Heart left ventricle (tissue), 16 donors: ENCODE results near the gene RPA3. TPM values are rescaled to one million over a fixed set of nuclear protein-coding genes. Genes with fewer than 3 reads are reported as not detected.

Experiments used
- ATAC-seq, 4 donors: fragments of 200-7000 bp; cut with Tn5 transposase; one replicate each; pipeline ENCODE4 v1.9.1; 2020 to 2022; ENCODE audit warnings: moderate library complexity in 4 of 4, mild to moderate bottlenecking in 3 of 4, moderate number of reproducible peaks in 1 of 4
- DNase-seq, 5 donors: peaks; one replicate each; pipeline ENCODE4 v3.0.0-alpha.2; 2020
- H3K27ac ChIP-seq, 12 donors: fragments of 200-600 bp; sonication (generic) in 4 of 12; one replicate each; pipeline versions ENCODE4 v1.5.0 to v1.8.0; 2016 to 2022; ENCODE audit warnings: mild to moderate bottlenecking in 2 of 12
- H3K27me3 ChIP-seq, 9 donors: fragments of 200-600 bp; sonication (generic) in 2 of 9; one replicate each; pipeline versions ENCODE4 v1.5.1 to v1.8.0; 2016 to 2022; ENCODE audit warnings: mild to moderate bottlenecking in 3 of 9
- H3K36me3 ChIP-seq, 9 donors: fragments of 200-600 bp; sonication (generic) in 2 of 9; one replicate each; pipeline versions ENCODE4 v1.5.0 to v1.8.0; 2018 to 2022; ENCODE audit warnings: mild to moderate bottlenecking in 2 of 9
- H3K4me1 ChIP-seq, 12 donors: fragments of 200-600 bp; sonication (generic) in 4 of 12; one replicate each; pipeline versions ENCODE4 v1.5.0 to v1.8.0; 2016 to 2022; ENCODE audit warnings: mild to moderate bottlenecking in 3 of 12
- H3K4me3 ChIP-seq, 12 donors: fragments of 200-600 bp; sonication (generic) in 4 of 12; one replicate each; pipeline versions ENCODE4 v1.5.0 to v1.8.0; 2017 to 2022; ENCODE audit warnings: mild to moderate bottlenecking in 9 of 12, moderate library complexity in 4 of 12
- H3K9me3 ChIP-seq, 12 donors: fragments of 200-600 bp; sonication (generic) in 4 of 12; one replicate each; pipeline versions ENCODE4 v1.5.0 to v1.8.0; 2016 to 2022; ENCODE audit warnings: mild to moderate bottlenecking in 1 of 12
- CTCF ChIP-seq, 12 donors: fragments of 200-600 bp; sonication (generic) in 4 of 12; IDR thresholded peaks; one replicate each; pipeline versions ENCODE4 v1.5.0 to v1.8.0; 2018 to 2022; ENCODE audit warnings: antibody characterized with exemption in 12 of 12, mild to moderate bottlenecking in 5 of 12
- POLR2A ChIP-seq, 2 donors: fragments of 450-650 bp; IDR thresholded peaks; one replicate each; pipeline ENCODE4 v1.6.1; 2017; ENCODE audit warnings: antibody characterized with exemption in 2 of 2, mild to moderate bottlenecking in 2 of 2, moderate library complexity in 2 of 2
- whole genome bisulfite sequencing, 4 donors: extraction: QIAGEN DNeasy Blood & Tissue Kit in 2 of 4; methylation state at CpG; one replicate each; pipeline versions ENCODE4 v1.1.5 to v1.1.7; 2013 to 2018; 5-methylcytosine and 5-hydroxymethylcytosine counted together
- intact Hi-C, 10 donors: fragments of 100-400 bp; cut with DNase I; formaldehyde crosslinking; loops; one replicate each; pipeline versions ENCODE4 v1.11.1 to v1.14.2; 2022
- polyA plus RNA-seq, 2 donors: library from polyadenylated mRNA; stranded (reverse); fragments of 200-250 nt; gene quantifications; one replicate each; pipeline ENCODE4 v1.2.3, GENCODE V29; 2013
- total RNA-seq, 9 donors: library from RNA; depleted of rRNA in 2 of 9; stranded (reverse); fragments of >200 nt in 2 of 9; fragmentation: NEBNext Ultra II Directional in 3 of 9; extraction: Animal tissue kit (Norgen Biotek cat#: 25700) in 3 of 9; gene quantifications; one replicate each; pipeline versions ENCODE4 v1.1.0 to v1.2.4, GENCODE V29; 2016 to 2023
- donor health status: ischemic (EF 13 %, LVEDD 7.1; RV severe dilation, severe dysfunction).
- donor health status: healthy with polysubstance abuse.
- donor health status: DM: no; HTN: yes; CAD: no.
- donor health status: DM: no; HTN: no; CAD: no.
- donor health status: ischemic (EF 25% LVEDD 6.9; RV normal size, moderate dysfunction).
- donor health status: ischemic (EF 25% LVEDD 5.7; RV mildly dilated, moderate dysfunction).
- donor health status: healthy.
- donor health status: DM: yes; HTN: yes; CAD: no.
- donor health status: ischemic (EF 35%, LVEDD 5.7; RV mildly dilated, moderate dysfunction).
- donor health status: nonischemic (EF 11% LVEDD 7.7; RV severe dilation, severe dysfunction).
- donor health status: DM: yes; HTN: yes; CAD: no.
- donor health status: PGD.
- donor health status: ischemic (EF 29% LVEDD 5.4; RV normal size, mild dysfunction).
- donor health status: nonischemic (EF 23%, LVEDD 6.1; RV moderate dilation, normal function).

RPA3 gene
- total and polyA plus RNA-seq, 11 donors: 19.4 to 30.9 (median 26.2) TPM

GRCh38 chr7:7675686-7676085 lies 42.7 kb downstream of the RPA3 start:
- TF ChIP-seq POLR2A (IDR thresholded peaks at IDR 0.05): no peak
- TF ChIP-seq CTCF (IDR thresholded peaks at IDR 0.05): no peak
- H3K4me1 ChIP-seq: peaks cover 0 to 21% (median 6%) of the 10 kb centered on the region in 12 donors
- intact Hi-C loops: no loop called here
- no peak overlapping the region for H3K4me3 ChIP-seq
- H3K9me3 ChIP-seq: peaks cover 0 to 8% (median 0%) of the 10 kb centered on the region in 12 donors
- no peak for ATAC-seq
- H3K27ac ChIP-seq: no peak overlapping the region
- no peak for DNase-seq
- 72 to 87% (median 84%) methylated on average over 6 of the region's 6 CpGs for WGBS, 4 donors
- peaks cover 0 to 18% (median 0%) of the 10 kb centered on the region in 9 donors for H3K36me3 ChIP-seq
- no peaks in the 10 kb centered on the region for H3K27me3 ChIP-seq

- no peaks in the 10 kb centered on the region for H3K27me3 ChIP-seq
- peaks cover 0 to 20% (median 7%) of the 10 kb centered on the region in 12 donors for H3K4me1 ChIP-seq
- H3K4me3 ChIP-seq: no peak overlapping the region
- ATAC-seq: no peak
- TF ChIP-seq POLR2A (IDR thresholded peaks at IDR 0.05) (no peak), CTCF (IDR thresholded peaks at IDR 0.05) (no peak)
- no peak for DNase-seq
- H3K36me3 ChIP-seq: peaks cover 0 to 18% (median 0%) of the 10 kb centered on the region in 9 donors
- H3K27ac ChIP-seq: peak overlapping the region in 1 of 12 donors; percentile 15
- intact Hi-C loops: no loop called here
- H3K9me3 ChIP-seq: peaks cover 0 to 8% (median 0%) of the 10 kb centered on the region in 12 donors
- WGBS, 4 donors: 63 to 81% (median 65%) methylated on average over 2 of the region's 2 CpGs
These were observed 45.2 kb downstream of the RPA3 start for GRCh38 chr7:7673240-7673550.

GRCh38 chr7:7672545-7673239 lies 45.7 kb downstream of the RPA3 start:
- WGBS, 4 donors: 68 to 73% (median 69%) methylated on average over 6 of the region's 6 CpGs
- intact Hi-C loops: no loop called here
- H3K36me3 ChIP-seq: peaks cover 0 to 18% (median 0%) of the 10 kb centered on the region in 9 donors

More at GRCh38 chr7:7672545-7673239, 45.7 kb downstream of the RPA3 start:
- Histone ChIP-seq H3K9me3 (peaks cover 0 to 3% (median 0%) of the 10 kb centered on the region in 12 donors), H3K4me1 (peaks cover 0 to 20% (median 7%) of the 10 kb centered on the region in 12 donors), H3K27me3 (no peaks in the 10 kb centered on the region), H3K27ac (peak overlapping the region in 1 of 12 donors; percentile 15), H3K4me3 (no peak overlapping the region)
- TF ChIP-seq POLR2A (IDR thresholded peaks at IDR 0.05) (no peak), CTCF (IDR thresholded peaks at IDR 0.05) (no peak)
- DNase-seq (no peak), ATAC-seq (no peak)
